Measurements from ENCODE around the gene B3GNT3. TPM values are rescaled to one million over a fixed set of nuclear protein-coding genes. Genes with fewer than 3 reads are reported as not detected.

Gene B3GNT3
- total and polyA plus RNA-seq, 2 of the 13 experiments (the other 11 are each of a cell fraction or from before 2014, with no cell fraction given), result 0.86 to 4.0 TPM

GRCh38 chr19:17794731-17795494, at the start of gene B3GNT3 (continued):
- TF ChIP-seq RERE (CRISPR knock-in tag; IDR thresholded peaks at IDR 0.05; ENCODE audit: low read depth), result 0 out of 2 replicates have a peak, but pooled peaks have one; percentile 19
- TF ChIP-seq TFE3 (CRISPR knock-in tag; IDR thresholded peaks at IDR 0.05), result 0 out of 2 replicates have a peak, but pooled peaks have one; percentile 10
- TF ChIP-seq HOXA9 (CRISPR knock-in tag; IDR thresholded peaks at IDR 0.05; ENCODE audit: borderline replicate concordance), result 0 out of 2 replicates have a peak, but pooled peaks have one; percentile 26
- peak; percentile 36; the same call in 1 of the 2 replicates for TF ChIP-seq GATAD2A (CRISPR knock-in tag; IDR thresholded peaks at IDR 0.05)
- TF ChIP-seq ZFP36L1 (CRISPR knock-in tag; IDR thresholded peaks at IDR 0.05), result peak; percentile 70; the same call in 1 of the 2 replicates
- no peak for TF ChIP-seq FOXJ3 (CRISPR knock-in tag; IDR thresholded peaks at IDR 0.05; ENCODE audit: borderline replicate concordance)
- TF ChIP-seq GABPA (IDR thresholded peaks at IDR 0.05; ENCODE audit: low read depth, low read length), result peak; percentile 28; the same call in 1 of the 2 replicates
- TF ChIP-seq GABPA (CRISPR knock-in tag; IDR thresholded peaks at IDR 0.05; ENCODE audit: low read depth), result peak; percentile 79
- TF ChIP-seq ZNF644 (CRISPR knock-in tag; IDR thresholded peaks at IDR 0.05; ENCODE audit: low read depth), result peak; percentile 25; the same call in 1 of the 2 replicates
- peak; percentile 63 for TF ChIP-seq MXD1 (CRISPR knock-in tag; IDR thresholded peaks at IDR 0.05)
- TF ChIP-seq MYC (CRISPR knock-in tag; IDR thresholded peaks at IDR 0.05; ENCODE audit: borderline replicate concordance), result peak; percentile 42; the same call in 1 of the 2 replicates
- TF ChIP-seq KDM1A (CRISPR knock-in tag; IDR thresholded peaks at IDR 0.05), result peak; percentile 97
- TF ChIP-seq SALL1 (CRISPR knock-in tag; IDR thresholded peaks at IDR 0.05), result peak; percentile 30; the same call in 1 of the 2 replicates
- TF ChIP-seq GFI1 (CRISPR knock-in tag; IDR thresholded peaks at IDR 0.05; ENCODE audit: borderline replicate concordance), result no peak
- no peak for TF ChIP-seq ZSCAN25 (CRISPR knock-in tag; IDR thresholded peaks at IDR 0.05)
- peak; percentile 11 for TF ChIP-seq U2AF1 (optimal IDR thresholded peaks at IDR 0.05; ENCODE audit: low read depth, low read length)
- no peak for TF ChIP-seq ATAD3A (CRISPR knock-in tag; IDR thresholded peaks at IDR 0.05)
- peak; percentile 40 for TF ChIP-seq XRCC5 (optimal IDR thresholded peaks at IDR 0.05; ENCODE audit: low read length)
- no peak for TF ChIP-seq SIX4 (CRISPR knock-in tag; IDR thresholded peaks at IDR 0.05)
- peak; percentile 69; the same call in 1 of the 2 replicates for TF ChIP-seq ZNF350 (CRISPR knock-in tag; IDR thresholded peaks at IDR 0.05; ENCODE audit: borderline replicate concordance, low read depth)

Measured in HepG2 (cell line).